Aorta (tissue), 5 donors: Measurements from ENCODE around the gene IL1RL2. TPM values are rescaled to one million over a fixed set of nuclear protein-coding genes. Genes with fewer than 3 reads are reported as not detected.

Source experiments
- ATAC-seq: fragments of 200-7000 bp; cut with Tn5 transposase; one replicate; pipeline ENCODE4 v1.9.1; 2022; ENCODE audit warnings: moderate library complexity; ENCODE audit not compliant: low FRiP score
- DNase-seq, 2 donors: peaks; one replicate each; pipeline ENCODE4 v3.0.0-alpha.2; 2020
- H3K27ac ChIP-seq, 2 donors: one replicate each; pipeline ENCODE4 v1.5.1; 2013; ENCODE audit warnings: low read length in 2 of 2, mild to moderate bottlenecking in 2 of 2, moderate library complexity in 2 of 2, control low read depth in 1 of 2, inconsistent platforms in 1 of 2, low read depth in 1 of 2
- H3K27me3 ChIP-seq, 2 donors: one replicate each; pipeline ENCODE4 v1.6.1; 2013; ENCODE audit warnings: control low read depth in 1 of 2, low read length in 1 of 2, mild to moderate bottlenecking in 1 of 2, moderate library complexity in 1 of 2; ENCODE audit not compliant: insufficient read depth in 2 of 2, control insufficient read depth in 1 of 2
- H3K36me3 ChIP-seq, 2 donors: one replicate each; pipeline ENCODE4 v1.6.1; 2013; ENCODE audit warnings: control low read depth in 1 of 2, low read length in 1 of 2, mild to moderate bottlenecking in 1 of 2; ENCODE audit not compliant: insufficient read depth in 2 of 2, control insufficient read depth in 1 of 2
- H3K4me1 ChIP-seq, 2 donors: one replicate each; pipeline ENCODE4 v1.6.1; 2013; ENCODE audit warnings: low read length in 2 of 2, control low read depth in 1 of 2, mild to moderate bottlenecking in 1 of 2, moderate library complexity in 1 of 2; ENCODE audit not compliant: insufficient read depth in 2 of 2, control insufficient read depth in 1 of 2
- H3K4me3 ChIP-seq, 2 donors: one replicate each; pipeline ENCODE4 v1.5.1; 2013; ENCODE audit warnings: low read length in 2 of 2, control low read depth in 1 of 2, mild to moderate bottlenecking in 1 of 2
- H3K9me3 ChIP-seq: one replicate; pipeline ENCODE4 v1.6.1; 2013; ENCODE audit warnings: mild to moderate bottlenecking, low read length; ENCODE audit not compliant: control insufficient read depth
- WGBS, 2 donors: extraction: QIAGEN DNeasy Blood & Tissue Kit; methylation state at CpG; one replicate each; pipeline ENCODE4 v1.1.7; 2013; 5-methylcytosine and 5-hydroxymethylcytosine counted together
- intact Hi-C, 2 donors: fragments of 100-400 bp; cut with DNase I; formaldehyde crosslinking; loops; one replicate each; pipeline versions ENCODE4 v1.14.2 to v1.15.0; 2022
- polyA plus RNA-seq, 2 donors: library from polyadenylated mRNA; stranded (reverse); fragments of 200-250 nt; gene quantifications; one replicate each; pipeline ENCODE4 v1.2.3, GENCODE V29; 2013
- total RNA-seq, 2 donors: library from RNA; stranded (reverse); fragmentation: NEBNext Ultra II Directional; extraction: Animal tissue kit (Norgen Biotek cat#: 25700); gene quantifications; one replicate each; pipeline ENCODE4 v1.2.1, GENCODE V29; 2021
- donor health status: healthy with polysubstance abuse.
- donor health status: Bipolar disorder and iron deficiency.
- donor health status: DM: no; HTN: no; CAD: no.
- donor health status: DM: no; HTN: no; CAD: no.
- donor health status: DM: yes; HTN: yes; CAD: no.

Gene IL1RL2
- total and polyA plus RNA-seq, 4 donors = 0.54 to 1.8 (median 0.54) TPM; not detected in 1

DNA sequence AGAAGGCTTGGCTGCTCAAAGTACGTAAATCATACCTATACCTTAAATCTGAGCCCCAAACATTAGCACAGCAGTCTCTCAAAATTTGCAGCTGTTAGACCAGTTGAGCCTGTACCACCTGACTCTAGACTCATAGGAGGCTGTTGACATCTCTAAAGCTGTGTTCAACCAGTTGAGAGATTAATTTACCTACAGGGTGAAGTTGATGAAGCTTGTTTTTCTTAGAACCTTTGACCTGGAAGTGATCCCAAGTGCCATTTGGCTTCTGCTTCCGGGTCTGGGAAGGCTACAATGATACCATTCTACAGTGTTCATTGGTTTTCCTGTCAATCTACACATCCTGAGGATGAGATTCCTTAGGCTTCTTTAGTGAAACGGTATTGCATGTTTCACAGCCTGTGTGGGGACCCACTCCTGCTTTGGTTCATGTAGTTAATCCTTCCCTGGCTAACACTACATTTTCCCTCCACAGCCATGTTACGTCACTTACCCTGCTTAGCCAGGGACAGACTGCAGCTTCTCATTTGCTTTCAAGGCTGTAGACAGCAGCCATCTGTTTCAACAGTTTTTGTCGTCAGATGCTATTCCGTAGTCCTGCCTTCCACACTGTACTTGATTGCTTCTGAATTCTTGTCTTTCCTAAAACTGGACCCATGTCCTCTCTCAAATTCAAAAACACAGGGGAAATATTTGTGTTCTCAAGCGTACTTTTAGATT lies 4.7 kb upstream of the IL1RL2 start:
- DNase-seq (no peak), ATAC-seq (peak; percentile 9)
- no peaks in the 10 kb centered on the region for H3K4me1 ChIP-seq
- intact Hi-C loops = no loop called here
- H3K9me3 ChIP-seq = no peaks in the 10 kb centered on the region
- no peak overlapping the region for H3K27ac ChIP-seq
- peaks cover 0 to 2% of the 10 kb centered on the region in 2 donors for H3K36me3 ChIP-seq
- 67 to 77% methylated on average over 7 of the region's 7 CpGs for WGBS, 2 donors
- H3K27me3 ChIP-seq = no peaks in the 10 kb centered on the region
- H3K4me3 ChIP-seq = no peak overlapping the region

DNA sequence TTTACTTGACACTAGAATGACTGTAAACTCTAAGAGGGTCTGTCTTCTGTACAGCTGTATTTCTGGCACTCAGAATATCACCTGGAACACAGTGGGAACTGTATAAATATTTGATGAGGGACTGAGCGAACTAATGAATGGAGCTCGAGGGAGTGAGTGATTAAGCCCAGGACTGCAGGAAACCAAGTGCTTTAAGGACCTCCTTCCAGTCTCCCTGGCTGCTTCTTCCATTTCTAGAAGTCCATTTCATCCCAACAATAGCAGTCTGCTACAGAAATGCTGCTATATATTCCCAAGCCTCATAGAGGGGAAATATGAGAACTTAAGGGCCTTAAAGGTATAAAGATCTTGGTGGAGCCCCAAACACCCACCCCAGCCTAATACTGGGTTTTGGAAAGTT lies 2.8 kb upstream of the IL1RL2 start:
- DNase-seq (no peak), ATAC-seq (no peak)
- intact Hi-C loops = no loop called here
- Histone ChIP-seq H3K4me1 (no peaks in the 10 kb centered on the region), H3K9me3 (no peaks in the 10 kb centered on the region), H3K4me3 (no peak overlapping the region), H3K27me3 (no peaks in the 10 kb centered on the region), H3K27ac (no peak overlapping the region), H3K36me3 (no peaks in the 10 kb centered on the region)
- WGBS, 2 donors = 76 to 80% methylated on average over 2 of the region's 2 CpGs

GRCh38 chr2:102184568-102184967 lies 2.3 kb upstream of the IL1RL2 start:
- Histone ChIP-seq H3K27me3 (no peaks in the 10 kb centered on the region), H3K27ac (no peak overlapping the region), H3K4me3 (no peak overlapping the region), H3K4me1 (no peaks in the 10 kb centered on the region), H3K9me3 (no peaks in the 10 kb centered on the region), H3K36me3 (no peaks in the 10 kb centered on the region)
- no peak for DNase-seq
- intact Hi-C loops = no loop called here
- 92 to 100% methylated on average over 1 of the region's 1 CpG for WGBS, 2 donors
- ATAC-seq = no peak

DNA sequence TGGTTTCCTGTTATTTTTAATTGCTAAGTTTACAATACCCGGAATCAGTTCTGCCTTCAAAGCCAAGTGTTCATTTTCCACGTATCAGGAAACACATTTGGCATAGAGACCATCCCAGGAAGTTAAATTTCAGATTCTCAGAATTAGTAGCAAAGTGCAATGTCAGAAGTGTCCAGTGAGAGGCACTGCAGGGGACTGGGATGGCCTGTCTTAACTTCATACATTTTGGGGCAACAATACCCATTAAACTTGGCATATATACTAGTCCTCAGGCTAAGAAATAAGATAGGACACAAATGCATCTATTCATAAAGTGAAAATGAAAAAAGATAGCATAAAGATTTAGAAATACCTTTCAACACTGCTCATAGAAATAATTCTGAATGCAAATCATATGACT lies 1.5 kb upstream of the IL1RL2 start:
- Histone ChIP-seq H3K4me1 (no peaks in the 10 kb centered on the region), H3K4me3 (no peak overlapping the region), H3K27me3 (no peaks in the 10 kb centered on the region), H3K9me3 (no peaks in the 10 kb centered on the region), H3K36me3 (no peaks in the 10 kb centered on the region), H3K27ac (no peak overlapping the region)
- 16 to 17% methylated on average over 2 of the region's 2 CpGs for WGBS, 2 donors
- DNase-seq (no peak), ATAC-seq (no peak)
- intact Hi-C loops = no loop called here

GRCh38 chr2:102187496-102188150 lies 800 bp downstream of the IL1RL2 start:
- Histone ChIP-seq H3K4me3 (peak overlapping the region; percentile 27 to 34), H3K27ac (no peak overlapping the region), H3K4me1 (no peaks in the 10 kb centered on the region), H3K9me3 (no peaks in the 10 kb centered on the region), H3K36me3 (no peaks in the 10 kb centered on the region), H3K27me3 (no peaks in the 10 kb centered on the region)
- ATAC-seq (peak; percentile 85), DNase-seq (peak; percentile 70 to 87)
- WGBS, 2 donors = 1 to 2% methylated on average over 37 to 50 of the region's 50 CpGs
- intact Hi-C loops = no loop called here

DNA sequence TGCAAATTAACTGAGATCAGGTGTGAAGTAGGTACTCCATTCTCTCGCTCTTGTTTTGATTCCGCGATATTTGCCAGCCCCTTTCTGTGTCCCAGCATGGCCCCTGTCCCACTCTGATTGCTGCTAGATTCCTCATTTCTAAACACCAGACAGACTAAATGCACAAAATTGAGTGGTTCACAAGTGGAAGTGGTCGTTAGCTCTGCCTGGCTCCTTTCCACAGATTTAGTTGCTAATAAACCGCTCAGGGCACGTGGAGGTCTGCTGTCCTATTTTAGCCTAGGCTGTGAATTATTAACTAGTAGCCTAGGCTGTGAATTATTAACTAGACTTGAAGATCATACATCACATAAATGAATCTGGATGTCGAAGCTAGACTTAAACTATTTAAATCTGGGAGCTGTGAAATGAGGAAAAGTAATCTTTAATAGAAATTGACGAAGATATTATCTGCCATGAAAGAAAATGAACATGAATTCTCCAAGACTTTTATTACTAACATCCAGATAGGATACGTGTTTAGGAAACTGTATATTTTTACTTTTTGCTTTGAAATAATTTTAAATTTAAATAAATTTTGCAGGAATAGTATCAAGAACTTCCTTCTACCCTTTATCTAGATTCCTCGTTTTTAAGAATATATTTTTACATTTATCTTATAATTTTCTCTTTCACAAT lies 3.7 kb downstream of the IL1RL2 start:
- Histone ChIP-seq H3K27ac (no peak overlapping the region), H3K36me3 (no peaks in the 10 kb centered on the region), H3K4me3 (no peak overlapping the region), H3K4me1 (no peaks in the 10 kb centered on the region), H3K9me3 (no peaks in the 10 kb centered on the region), H3K27me3 (no peaks in the 10 kb centered on the region)
- WGBS, 2 donors = 93% methylated on average over 10 of the region's 10 CpGs
- ATAC-seq = no peak
- intact Hi-C loops = no loop called here
- no peak for DNase-seq

DNA sequence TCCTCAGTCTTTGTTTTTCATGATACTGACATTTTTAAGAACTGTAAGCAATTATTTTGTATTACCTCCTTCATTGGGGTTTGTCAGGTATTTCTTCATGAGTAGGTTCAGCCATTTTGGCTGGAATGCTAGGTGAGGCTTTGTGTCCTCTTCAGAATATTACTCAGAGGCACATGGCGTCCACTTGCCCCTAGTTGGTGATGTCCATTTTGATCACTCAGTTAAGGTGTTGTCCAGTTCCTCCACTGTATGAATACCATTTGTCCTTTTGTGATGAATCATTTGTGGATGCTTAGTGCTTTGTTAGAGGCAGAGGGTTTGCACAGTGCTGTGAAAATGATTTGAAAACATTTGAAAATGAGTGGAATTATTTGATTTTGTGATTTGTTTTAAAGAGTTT lies 4.7 kb downstream of the IL1RL2 start:
- WGBS, 2 donors = 98 to 100% methylated on average over 1 of the region's 1 CpG

DNA sequence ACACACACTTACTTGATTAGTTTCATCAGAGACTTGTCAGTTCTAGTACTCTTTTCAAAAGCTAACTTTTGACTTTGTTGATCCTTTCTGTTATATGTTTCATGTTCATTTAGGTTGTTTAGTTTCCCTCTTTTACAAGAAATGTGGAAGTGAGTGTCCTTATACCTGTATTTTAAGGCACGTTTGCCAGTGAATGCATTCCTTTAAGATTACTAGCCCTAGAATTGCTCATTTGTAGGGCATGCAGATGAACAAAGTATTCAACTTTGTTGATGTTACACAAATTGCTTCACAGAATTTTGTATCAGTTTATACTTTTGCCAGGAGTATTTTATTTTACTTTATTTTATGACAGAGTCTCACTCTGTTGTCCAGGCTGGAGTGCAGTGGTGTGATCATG lies 6.3 kb downstream of the IL1RL2 start:
- 74 to 81% methylated on average over 1 of the region's 1 CpG for WGBS, 2 donors
- H3K9me3 ChIP-seq = no peaks in the 10 kb centered on the region
- ATAC-seq (no peak), DNase-seq (no peak)
- peaks cover 0 to 2% of the 10 kb centered on the region in 2 donors for H3K36me3 ChIP-seq
- H3K4me1 ChIP-seq = no peaks in the 10 kb centered on the region
- H3K4me3 ChIP-seq = no peak overlapping the region
- H3K27me3 ChIP-seq = no peaks in the 10 kb centered on the region
- no peak overlapping the region for H3K27ac ChIP-seq
- intact Hi-C loops = no loop called here

More for the DNA sequence above, 4.7 kb downstream of the IL1RL2 start:
- no peak overlapping the region for H3K4me3 ChIP-seq
- DNase-seq = no peak
- H3K27me3 ChIP-seq = no peaks in the 10 kb centered on the region
- no peak for ATAC-seq
- H3K27ac ChIP-seq = no peak overlapping the region
- H3K36me3 ChIP-seq = no peaks in the 10 kb centered on the region
- intact Hi-C loops = no loop called here
- no peaks in the 10 kb centered on the region for H3K9me3 ChIP-seq
- no peaks in the 10 kb centered on the region for H3K4me1 ChIP-seq
